H1 (cell line): ENCODE measurements around the gene NSMCE3. TPM values are rescaled to one million over a fixed set of nuclear protein-coding genes. Genes with fewer than 3 reads are reported as not detected.

Experiments used
- CTCF ChIA-PET: fragments of 300-600 bp; sonication (Branson Sonifier 250); formaldehyde crosslinking; loops from one replicate; lab custom pipeline; 2021; ENCODE audit not compliant: partially characterized antibody; lab: Charles Lee
- POLR2A ChIA-PET: fragments of 300-600 bp; sonication (Branson Sonifier 250); formaldehyde crosslinking; loops from one replicate; lab custom pipeline; 2021; ENCODE audit warnings: inconsistent platforms; ENCODE audit not compliant: partially characterized antibody; lab: Charles Lee
- DNase-seq, 2 experiments: peaks; one replicate each; pipeline versions ENCODE4 v3.0.0 to v3.0.0-alpha.2; 2010 to 2022; ENCODE audit warnings: low spot score in 2 of 2, low read depth in 1 of 2, mixed read lengths in 1 of 2
- FAIRE-seq: peaks from 2 replicates; lab custom pipeline; 2011; peaks lifted over from hg19 to GRCh38; lab: Jason Lieb, UNC
- H2AFZ ChIP-seq: 2 replicates; pipeline ENCODE4 v1.8.1; 2012; ENCODE audit warnings: low read length, inconsistent platforms
- H2AK5ac ChIP-seq: 2 replicates; pipeline ENCODE4 v1.6.1; 2013; ENCODE audit warnings: low read depth, low read length
- H2BK120ac ChIP-seq: replicated peaks from 2 replicates; pipeline ENCODE3; 2013; ENCODE audit warnings: low read depth, low read length, inconsistent platforms
- H2BK12ac ChIP-seq: 2 replicates; pipeline ENCODE4 v1.6.1; 2013; ENCODE audit warnings: low read depth, low read length
- H2BK15ac ChIP-seq: 2 replicates; pipeline ENCODE4 v1.6.1; 2013; ENCODE audit warnings: low read length
- H2BK20ac ChIP-seq: 2 replicates; pipeline ENCODE4 v1.6.1; 2013; ENCODE audit warnings: low read length
- H2BK5ac ChIP-seq: 2 replicates; pipeline ENCODE4 v1.6.1; 2013; ENCODE audit warnings: low read depth, low read length
- H3K14ac ChIP-seq: 2 replicates; pipeline ENCODE4 v1.6.1; 2013; ENCODE audit warnings: inconsistent platforms; ENCODE audit not compliant: insufficient read length
- H3K18ac ChIP-seq: 2 replicates; pipeline ENCODE4 v1.6.1; 2013; ENCODE audit warnings: low read length; ENCODE audit errors: extremely low read depth
- H3K23ac ChIP-seq: 2 replicates; pipeline ENCODE4 v1.6.1; 2013; ENCODE audit warnings: inconsistent platforms; ENCODE audit not compliant: insufficient read length
- H3K23me2 ChIP-seq: 2 replicates; pipeline ENCODE4 v1.6.1; 2013; ENCODE audit warnings: low read depth, low read length
- H3K27ac ChIP-seq: 2 replicates; pipeline ENCODE4 v1.6.1; 2011; ENCODE audit warnings: low read depth, low read length, inconsistent platforms
- H3K27me3 ChIP-seq, 4 experiments: replicated peaks in 1 of 4; 1 replicate in 1 of 4; 2 replicates in 3 of 4; pipeline versions ENCODE4 v1.6.1 to v1.8.1; 2011 to 2013; ENCODE audit warnings: low read length in 3 of 4, mild to moderate bottlenecking in 3 of 4, inconsistent platforms in 2 of 4, mixed read lengths in 2 of 4, moderate library complexity in 1 of 4; ENCODE audit not compliant: control insufficient read depth in 3 of 4, insufficient read depth in 3 of 4; ENCODE audit errors: extremely low read depth in 1 of 4
- H3K36me3 ChIP-seq, 4 experiments: 2 replicates each; pipeline versions ENCODE4 v1.6.1 to v1.8.1; 2011 to 2013; ENCODE audit warnings: mild to moderate bottlenecking in 4 of 4, low read length in 3 of 4, moderate library complexity in 2 of 4, control low read depth in 1 of 4, inconsistent platforms in 1 of 4; ENCODE audit not compliant: insufficient read depth in 4 of 4, control insufficient read depth in 2 of 4
- H3K4ac ChIP-seq: replicated peaks from 2 replicates; pipeline ENCODE3; 2013; ENCODE audit warnings: low read length, low read depth, mixed read lengths, inconsistent platforms; ENCODE audit not compliant: insufficient read length
- H3K4me1 ChIP-seq, 4 experiments: replicated peaks in 1 of 4; 1 replicate in 1 of 4; 2 replicates in 3 of 4; pipeline versions ENCODE4 v1.6.1 to v1.8.1; 2011 to 2013; ENCODE audit warnings: low read length in 3 of 4, inconsistent platforms in 2 of 4, mixed read lengths in 1 of 4; ENCODE audit not compliant: insufficient read depth in 4 of 4, control insufficient read depth in 3 of 4
- H3K4me2 ChIP-seq, 2 experiments: 2 replicates each; pipeline versions ENCODE4 v1.6.1 to v1.8.1; 2011 to 2013; ENCODE audit warnings: low read depth in 2 of 2, low read length in 2 of 2, control low read depth in 1 of 2, inconsistent platforms in 1 of 2, mild to moderate bottlenecking in 1 of 2; ENCODE audit not compliant: insufficient read depth in 1 of 2
- H3K4me3 ChIP-seq, 4 experiments: fragments of 200-600, 300-600 bp in 1 of 4; sonication (generic), shearing (Covaris generic), sonication (Bioruptor Twin) in 1 of 4; 2 replicates each; pipeline versions ENCODE4 v1.5.1 to v1.8.1; 2011 to 2016; ENCODE audit warnings: low read length in 4 of 4, low read depth in 3 of 4, control low read depth in 2 of 4, inconsistent platforms in 2 of 4, mild to moderate bottlenecking in 2 of 4, mixed read lengths in 1 of 4, moderate library complexity in 1 of 4; ENCODE audit not compliant: insufficient read depth in 2 of 4; ENCODE audit errors: extremely low read depth in 1 of 4
- H3K56ac ChIP-seq: replicated peaks from 2 replicates; pipeline ENCODE3; 2013; ENCODE audit warnings: low read depth, mild to moderate bottlenecking, mixed read lengths, low read length, inconsistent platforms; ENCODE audit not compliant: insufficient read length
- H3K79me1 ChIP-seq: 2 replicates; pipeline ENCODE4 v1.6.1; 2013; ENCODE audit warnings: low read depth, low read length, control low read depth
- H3K79me2 ChIP-seq, 2 experiments: 2 replicates each; pipeline versions ENCODE4 v1.6.1 to v1.8.1; 2012 to 2013; ENCODE audit warnings: low read length in 2 of 2, mild to moderate bottlenecking in 2 of 2, inconsistent platforms in 1 of 2; ENCODE audit not compliant: insufficient read depth in 2 of 2, control insufficient read depth in 1 of 2
- H3K9ac ChIP-seq, 4 experiments: replicated peaks in 1 of 4; 1 replicate in 1 of 4; 2 replicates in 3 of 4; pipeline versions ENCODE4 v1.6.1 to v1.8.1; 2011 to 2013; ENCODE audit warnings: low read depth in 3 of 4, low read length in 3 of 4, control low read depth in 2 of 4, mild to moderate bottlenecking in 2 of 4, moderate library complexity in 2 of 4, inconsistent platforms in 1 of 4; ENCODE audit errors: extremely low read depth in 1 of 4
- H3K9me3 ChIP-seq, 2 experiments: 2 replicates each; pipeline versions ENCODE4 v1.6.1 to v1.8.1; 2012 to 2013; ENCODE audit warnings: mild to moderate bottlenecking in 2 of 2, moderate library complexity in 2 of 2, control low read depth in 1 of 2, inconsistent platforms in 1 of 2, low read depth in 1 of 2, low read length in 1 of 2, mixed read lengths in 1 of 2; ENCODE audit not compliant: insufficient read depth in 2 of 2
- H4K20me1 ChIP-seq, 2 experiments: replicated peaks in 1 of 2; 2 replicates each; pipeline versions ENCODE3 to v1.8.1; 2011 to 2013; ENCODE audit warnings: inconsistent platforms in 2 of 2, low read length in 2 of 2, mild to moderate bottlenecking in 1 of 2; ENCODE audit not compliant: insufficient read depth in 2 of 2, control insufficient read depth in 1 of 2
- H4K5ac ChIP-seq: 2 replicates; pipeline ENCODE4 v1.6.1; 2013; ENCODE audit warnings: low read length, low read depth, mixed read lengths, inconsistent platforms; ENCODE audit not compliant: insufficient read length
- H4K8ac ChIP-seq: 2 replicates; pipeline ENCODE4 v1.8.0; 2013; ENCODE audit warnings: mild to moderate bottlenecking, moderate library complexity, low read length, inconsistent platforms; ENCODE audit not compliant: insufficient read depth; ENCODE audit errors: extremely low read depth
- H4K91ac ChIP-seq: replicated peaks from 2 replicates; pipeline ENCODE3; 2013; ENCODE audit warnings: low read length, mixed read lengths, inconsistent platforms; ENCODE audit not compliant: insufficient read length
- CBX8 ChIP-seq: fragments of 300-800, 300-1000 bp; sonication (generic); IDR thresholded peaks from 2 replicates; pipeline ENCODE4 v1.7.1; 2016; ENCODE audit warnings: low read depth, low read length, borderline replicate concordance
- CHD2 ChIP-seq: IDR thresholded peaks from 2 replicates; pipeline ENCODE4 v1.6.1; 2012; ENCODE audit warnings: low read length, improper control_type of control experiment
- CREB1 ChIP-seq: IDR thresholded peaks from 2 replicates; pipeline ENCODE4 v1.6.1; 2012; ENCODE audit warnings: inconsistent platforms
- EGR1 ChIP-seq: IDR thresholded peaks from 2 replicates; pipeline ENCODE4 v1.6.1; 2011; ENCODE audit warnings: low read depth, low read length, borderline replicate concordance
- EZH2 ChIP-seq: fragments of 200-600 bp; sonication (generic); IDR thresholded peaks from 2 replicates; pipeline ENCODE4 v1.7.1; 2012; ENCODE audit warnings: low read depth, mild to moderate bottlenecking, moderate library complexity, low read length, inconsistent platforms; ENCODE audit not compliant: severe bottlenecking
- FOSL1 ChIP-seq: IDR thresholded peaks from 2 replicates; pipeline ENCODE4 v1.6.1; 2011; ENCODE audit warnings: mild to moderate bottlenecking, low read depth, low read length, moderate library complexity; ENCODE audit not compliant: insufficient read depth
- JUN ChIP-seq: IDR thresholded peaks from 2 replicates; pipeline ENCODE4 v1.6.1; 2011; ENCODE audit warnings: low read depth, mild to moderate bottlenecking, improper control_type of control experiment, low read length
- KDM4A ChIP-seq: IDR thresholded peaks from one replicate; pipeline ENCODE4 v1.7.1; 2012; ENCODE audit warnings: low read depth, mild to moderate bottlenecking, moderate library complexity, low read length, inconsistent platforms; ENCODE audit not compliant: severe bottlenecking
- NRF1 ChIP-seq: IDR thresholded peaks from 2 replicates; pipeline ENCODE4 v1.6.1; 2011; ENCODE audit warnings: mild to moderate bottlenecking, low read depth, low read length, improper control_type of control experiment
- TEAD4 ChIP-seq: IDR thresholded peaks from 2 replicates; pipeline ENCODE4 v1.6.1; 2012; ENCODE audit warnings: low read depth, low read length, inconsistent platforms, mixed read lengths
- YY1 ChIP-seq: IDR thresholded peaks from 2 replicates; pipeline ENCODE4 v1.6.1; 2011; ENCODE audit warnings: low read depth, mild to moderate bottlenecking, low read length
- WGBS, 2 experiments: shearing (Covaris generic) in 1 of 2; methylation state at CpG; one replicate each; pipeline versions ENCODE4 v1.1.6 to v1.1.7; 2013 to 2015; ENCODE audit warnings: low lambda C conversion rate in 2 of 2, mixed read lengths in 2 of 2, inconsistent platforms in 1 of 2, low coverage in 1 of 2, missing lambda C conversion rate in 1 of 2; ENCODE audit not compliant: insufficient replicate concordance in 2 of 2, insufficient coverage in 1 of 2, insufficient read length in 1 of 2; ENCODE audit errors: extremely low coverage in 1 of 2, missing lambda C conversion rate in 1 of 2; 5-methylcytosine and 5-hydroxymethylcytosine counted together
- polyA plus RNA-seq, 7 experiments: library from polyadenylated mRNA; depleted of rRNA in 3 of 7; stranded (reverse) in 5 of 7; unstranded in 2 of 7; fragments of >200 nt in 5 of 7; fragments of 200-250 nt in 2 of 7; gene quantifications; 1 replicate in 5 of 7; 2 replicates in 1 of 7; 4 replicates in 1 of 7; pipeline versions ENCODE4 v1.2.1 to v1.2.3, GENCODE V29; 2011 to 2013; ENCODE audit warnings: missing spikeins in 2 of 7, mixed read lengths in 2 of 7
- total RNA-seq: library from RNA; stranded (reverse); fragmentation: NEBNext Ultra II Directional; extraction: Animal tissue kit (Norgen Biotek cat#: 25700); gene quantifications from 2 replicates; pipeline ENCODE4 v1.2.1, GENCODE V29; 2021
- TF ChIP-seq, protein P1 (sequence below): IDR thresholded peaks from 2 replicates; pipeline ENCODE4 v1.6.1; 2011; ENCODE audit warnings: low read length, improper control_type of control experiment

NSMCE3 gene
- total and polyA plus RNA-seq, 2 of the 8 experiments (the other 6 are each of a cell fraction or from before 2014, with no cell fraction given), result 4.3 to 6.7 TPM

DNA sequence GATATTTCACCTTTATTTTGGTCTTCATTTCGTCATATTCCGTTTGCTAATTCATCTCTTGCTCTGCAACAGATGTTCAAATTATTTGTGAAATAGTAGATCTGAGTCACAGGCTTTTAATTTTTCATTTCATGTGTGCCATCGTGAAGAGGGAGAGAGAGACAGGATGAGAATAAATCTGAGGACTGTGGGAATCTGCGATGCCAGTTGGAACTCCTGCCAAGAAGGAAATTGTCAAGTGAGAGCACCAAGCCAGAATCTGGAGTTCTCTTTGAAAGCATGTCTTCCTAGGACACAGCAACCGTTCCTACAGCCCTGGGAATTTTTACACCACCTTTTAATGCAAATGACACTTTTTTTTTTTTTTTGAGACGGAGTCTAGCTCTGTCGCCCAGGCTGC, 48.8 kb downstream of the NSMCE3 start:
- DNase-seq, result no peak
- H4K20me1 ChIP-seq, result no peaks in the 10 kb centered on the region
- no peak overlapping the region for H2BK15ac ChIP-seq
- H2BK5ac ChIP-seq, result no peak overlapping the region
- H3K23me2 ChIP-seq, result no peaks in the 10 kb centered on the region
- H4K5ac ChIP-seq, result no peak overlapping the region
- no peak overlapping the region for H3K4ac ChIP-seq
- 91% methylated on average over 7 of the region's 7 CpGs; no CpG with 5 or more reads in 1 of the 2 experiments for whole genome bisulfite sequencing, 2 experiments
- no peaks in the 10 kb centered on the region for H3K79me2 ChIP-seq
- H2BK20ac ChIP-seq, result no peak overlapping the region
- no peak overlapping the region for H3K4me2 ChIP-seq
- no peaks in the 10 kb centered on the region for H3K79me1 ChIP-seq
- H3K27ac ChIP-seq, result no peak overlapping the region
- no peak overlapping the region for H3K4me3 ChIP-seq
- no peak overlapping the region for H3K23ac ChIP-seq
- H4K8ac ChIP-seq, result no peak overlapping the region
- FAIRE-seq, result no peak
- no peak overlapping the region for H2BK12ac ChIP-seq
- ChIA-PET CTCF (no interaction called here), POLR2A (interaction anchor here (0.6 kb wide), 1 partner anchor 1807 kb away, joined by 3 read pairs; no protein-coding TSS in a partner anchor)
- no peak overlapping the region for H3K56ac ChIP-seq
- H3K27me3 ChIP-seq, result no peaks in the 10 kb centered on the region
- H2AK5ac ChIP-seq, result no peak overlapping the region
- H4K91ac ChIP-seq, result no peak overlapping the region
- no peak overlapping the region for H2BK120ac ChIP-seq
- H3K9ac ChIP-seq, result no peak overlapping the region
- TF ChIP-seq FOSL1 (no peak), KDM4A (no peak), CBX8 (no peak), CHD2 (no peak), JUN (no peak), CREB1 (no peak), TEAD4 (no peak), YY1 (no peak), EZH2 (no peak), NRF1 (no peak), EGR1 (no peak)
- TF ChIP-seq, protein P1, sequence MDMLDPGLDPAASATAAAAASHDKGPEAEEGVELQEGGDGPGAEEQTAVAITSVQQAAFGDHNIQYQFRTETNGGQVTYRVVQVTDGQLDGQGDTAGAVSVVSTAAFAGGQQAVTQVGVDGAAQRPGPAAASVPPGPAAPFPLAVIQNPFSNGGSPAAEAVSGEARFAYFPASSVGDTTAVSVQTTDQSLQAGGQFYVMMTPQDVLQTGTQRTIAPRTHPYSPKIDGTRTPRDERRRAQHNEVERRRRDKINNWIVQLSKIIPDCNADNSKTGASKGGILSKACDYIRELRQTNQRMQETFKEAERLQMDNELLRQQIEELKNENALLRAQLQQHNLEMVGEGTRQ, result no peak
- H3K4me1 ChIP-seq, result peaks cover 0 to 3% (median under 1%) of the 10 kb centered on the region in 4 experiments; a peak in 2 of 7 replicates
- no peak overlapping the region for H2AFZ ChIP-seq
- no peaks in the 10 kb centered on the region; a peak in 1 of 4 replicates for H3K9me3 ChIP-seq
- no peaks in the 10 kb centered on the region for H3K36me3 ChIP-seq
- no peak overlapping the region for H3K18ac ChIP-seq
- H3K14ac ChIP-seq, result no peak overlapping the region
